IPS-NIHi7 (cell line): Measurements from ENCODE around the gene KAT6B.

Experiments used
- DNase-seq: peaks from one replicate; pipeline ENCODE4 v3.0.0; 2012; ENCODE audit warnings: mixed read lengths; ENCODE audit errors: extremely low spot score

The KAT6B gene

DNA sequence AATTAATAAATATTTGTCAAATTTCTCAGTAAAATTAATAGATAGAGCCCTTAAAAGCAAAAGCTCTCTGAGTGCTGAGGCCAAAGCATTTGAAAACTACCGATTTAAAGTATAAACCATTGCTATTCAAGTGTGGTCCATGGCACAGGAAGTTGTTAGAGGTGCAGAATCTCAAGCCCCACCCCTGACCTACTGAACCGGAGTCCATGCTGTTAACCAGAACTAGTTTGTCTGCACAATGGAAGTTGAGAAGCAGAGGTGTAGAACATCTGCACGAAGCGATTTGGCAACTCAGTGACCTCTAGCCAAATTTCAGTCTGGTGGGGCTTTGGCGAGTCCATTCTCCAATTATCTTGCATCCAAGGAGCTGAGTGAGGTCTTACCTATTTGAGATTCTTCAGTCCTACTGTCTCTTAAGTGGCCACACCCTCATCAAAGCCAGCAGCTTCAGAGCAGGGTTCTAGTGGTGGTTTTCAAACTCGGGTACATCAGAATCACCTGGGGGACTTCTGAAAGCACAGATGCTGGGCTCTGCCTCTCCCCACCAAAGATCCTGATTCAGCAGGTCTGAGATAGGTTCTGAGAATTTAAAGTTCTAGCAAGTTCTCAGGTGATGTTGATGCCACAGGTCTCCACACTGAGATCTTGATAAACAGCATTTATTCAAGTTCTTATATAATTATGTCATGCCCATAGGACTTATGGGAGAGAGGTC is 188.3 kb downstream of the KAT6B start:
- no peak for DNase-seq

DNA sequence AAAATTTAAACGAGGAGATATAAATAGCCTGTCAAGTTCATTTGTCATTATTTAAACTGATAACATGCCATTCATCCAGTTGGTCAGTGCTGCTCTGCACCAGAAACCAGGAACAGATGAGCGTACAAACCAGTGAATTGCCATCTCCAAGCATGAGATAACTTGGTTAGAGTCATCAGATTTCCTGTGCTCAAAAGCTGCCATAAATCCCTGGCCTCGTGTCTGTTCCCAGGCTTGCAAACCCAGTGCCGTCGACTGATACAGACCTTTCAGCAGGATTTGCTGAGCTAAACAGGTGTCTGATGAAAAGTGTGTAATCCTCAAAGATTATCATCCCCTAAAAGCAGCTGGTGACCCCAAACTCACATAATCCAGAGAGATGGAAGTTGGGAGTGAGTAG is 189.0 kb downstream of the KAT6B start:
- no peak for DNase-seq

DNA sequence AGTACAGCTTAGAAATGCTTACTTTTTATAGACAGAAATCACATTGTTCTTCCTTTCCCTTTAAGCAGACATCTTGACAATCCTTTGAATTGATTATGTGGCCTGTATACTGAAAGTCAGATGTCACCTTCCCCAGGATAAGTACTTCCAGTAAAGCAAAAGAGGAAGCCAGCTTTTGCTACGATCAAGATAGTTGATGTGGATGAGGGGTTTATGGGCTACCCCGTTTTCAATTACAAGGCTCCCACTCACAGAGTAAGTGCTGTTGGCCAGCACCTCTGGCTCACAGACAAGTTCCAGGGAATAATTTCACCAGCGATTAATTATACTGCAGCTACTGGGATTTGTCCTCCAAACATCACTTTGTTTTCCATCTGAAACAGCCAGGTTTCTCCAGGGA is 189.9 kb downstream of the KAT6B start:
- no peak for DNase-seq

DNA sequence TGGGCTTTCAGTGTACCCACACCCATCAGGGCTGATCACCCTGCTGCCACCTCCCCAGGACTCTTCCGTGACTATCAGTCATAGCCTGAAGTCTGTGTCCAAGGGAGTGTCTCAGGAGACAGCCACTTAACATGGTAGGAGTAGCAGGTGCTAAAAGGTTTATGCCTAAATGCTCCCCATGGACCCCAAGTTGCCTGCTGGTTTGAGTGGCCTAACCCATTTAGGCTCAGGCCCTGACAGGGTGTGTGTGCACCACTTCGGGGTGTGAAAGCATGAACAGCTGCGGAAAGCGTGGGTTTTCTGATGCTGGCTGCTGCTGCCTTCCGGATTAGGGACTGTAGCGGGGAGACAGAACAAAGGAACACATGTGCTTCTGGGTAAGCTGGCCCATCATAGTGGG is 191.9 kb downstream of the KAT6B start:
- no peak for DNase-seq

DNA sequence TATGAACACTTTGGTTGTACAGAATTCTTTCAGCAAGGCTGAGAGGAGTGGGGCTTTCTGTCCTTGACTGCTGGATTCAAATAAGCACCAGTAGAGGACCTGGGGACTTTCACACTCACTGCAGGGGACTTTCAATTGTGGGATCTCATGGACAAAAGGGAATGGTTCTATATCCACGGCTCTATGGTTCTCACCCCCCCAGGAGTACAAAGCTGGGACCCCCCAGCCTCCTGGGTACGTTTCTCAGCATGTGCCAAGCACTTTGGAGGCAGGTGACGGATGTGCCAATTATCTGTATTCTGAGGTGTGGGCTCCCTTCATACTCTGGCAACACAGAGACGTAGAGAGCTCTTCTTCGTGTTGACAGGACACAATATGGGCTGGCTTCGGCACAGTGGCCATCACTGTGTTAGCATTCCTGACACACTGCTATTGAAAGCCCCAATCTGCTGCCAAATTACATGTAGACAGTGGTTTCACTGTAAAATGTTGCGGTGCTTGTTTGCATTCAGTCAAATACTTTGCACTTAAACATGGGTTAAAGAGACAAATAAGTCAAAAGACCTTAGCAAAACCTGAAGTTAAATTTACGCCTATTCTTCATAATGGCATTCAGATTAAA is 192.4 kb downstream of the KAT6B start:
- DNase-seq = no peak

DNA sequence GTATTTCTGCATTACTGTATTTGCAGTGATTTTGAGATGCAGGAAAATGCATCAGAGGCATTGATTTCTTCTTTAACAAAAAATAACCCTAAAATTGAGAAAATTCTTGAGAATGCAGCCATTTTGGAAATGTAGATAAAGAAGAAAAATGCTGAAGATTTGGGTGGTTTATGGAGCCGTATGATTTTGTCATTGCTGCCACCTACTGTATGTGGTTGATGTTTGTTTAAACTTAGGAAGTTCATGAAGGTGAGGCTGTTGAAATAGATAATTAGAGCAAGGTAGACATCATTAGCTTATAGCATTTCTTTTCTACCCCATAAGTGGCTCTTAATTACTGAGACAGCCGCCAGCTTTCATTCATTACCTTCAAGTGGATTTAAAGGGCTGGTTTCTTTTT is 193.0 kb downstream of the KAT6B start:
- DNase-seq = no peak

DNA sequence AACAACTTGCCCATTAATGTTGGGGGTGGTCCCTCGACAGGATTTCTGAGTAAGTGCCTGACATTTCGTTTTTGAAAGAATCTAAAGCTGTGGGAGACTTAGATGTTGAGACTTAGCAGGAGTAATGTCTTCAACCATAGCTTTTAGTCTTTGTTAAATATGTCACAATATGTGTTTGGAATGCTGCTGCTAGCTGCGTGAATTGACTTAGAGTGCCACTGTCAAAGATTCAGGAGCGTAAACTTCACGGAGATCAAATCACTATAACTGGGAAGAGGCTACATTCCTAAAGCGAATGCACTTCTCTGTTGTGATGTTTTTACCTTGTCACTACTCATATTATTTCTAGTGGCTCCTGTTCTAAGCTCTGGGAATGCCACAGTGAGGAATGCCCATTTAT is 193.8 kb downstream of the KAT6B start:
- DNase-seq = no peak

DNA sequence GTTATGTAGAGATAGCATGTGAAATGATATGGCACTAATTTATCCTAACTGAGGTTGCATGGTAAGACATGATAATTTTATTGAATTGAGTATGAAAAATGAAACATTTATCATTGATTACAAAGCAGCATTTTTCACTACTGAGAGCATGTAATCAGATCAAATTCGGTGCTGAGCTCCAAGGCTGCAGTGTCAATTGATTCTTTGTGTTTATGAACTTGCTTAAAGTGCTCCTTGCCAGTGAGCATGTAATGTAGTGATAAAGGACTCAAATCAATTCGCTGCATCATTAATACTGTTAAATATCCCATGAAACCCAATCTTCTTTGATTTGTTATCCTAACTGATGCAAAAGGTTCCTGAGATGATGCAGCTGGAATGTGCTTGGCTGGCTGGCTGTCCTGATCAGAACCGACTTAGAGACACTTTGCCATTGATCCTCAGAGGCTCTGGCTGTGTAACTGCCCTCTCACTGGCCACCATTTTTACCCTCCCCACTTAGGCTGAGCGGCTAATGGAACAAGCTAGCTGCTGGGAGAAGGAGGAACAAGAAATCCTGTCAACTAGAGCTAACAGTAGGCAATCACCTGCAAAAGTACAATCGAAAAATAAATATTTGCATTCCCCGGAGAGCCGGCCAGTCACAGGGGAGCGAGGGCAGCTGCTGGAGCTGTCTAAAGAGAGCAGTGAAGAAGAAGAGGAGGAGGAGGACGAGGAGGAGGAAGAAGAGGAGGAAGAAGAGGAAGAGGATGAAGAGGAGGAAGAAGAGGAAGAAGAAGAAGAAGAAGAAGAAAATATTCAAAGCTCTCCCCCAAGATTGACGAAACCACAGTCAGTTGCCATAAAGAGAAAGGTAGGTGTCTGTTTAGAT is 195.2 kb downstream of the KAT6B start:
- no peak for DNase-seq

DNA sequence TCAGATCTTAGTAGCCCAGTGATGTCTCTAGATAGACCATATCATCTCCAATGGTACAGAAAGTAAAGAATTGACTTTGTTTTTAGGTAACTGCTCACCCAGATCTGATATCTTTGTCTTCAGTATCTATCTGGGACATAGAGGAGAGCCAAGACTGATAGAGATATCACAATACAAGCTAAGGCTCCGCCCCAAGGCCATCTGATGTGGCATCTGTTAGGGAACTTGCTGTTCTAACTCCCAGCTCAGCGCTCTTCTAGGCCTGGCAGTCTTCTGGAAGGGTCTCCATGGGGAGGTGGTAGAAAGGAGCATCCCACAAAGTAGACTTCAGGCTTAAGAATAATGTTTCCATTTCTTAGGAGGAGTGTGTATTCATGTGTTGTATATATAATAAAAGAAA is 196.7 kb downstream of the KAT6B start:
- DNase-seq = no peak

DNA sequence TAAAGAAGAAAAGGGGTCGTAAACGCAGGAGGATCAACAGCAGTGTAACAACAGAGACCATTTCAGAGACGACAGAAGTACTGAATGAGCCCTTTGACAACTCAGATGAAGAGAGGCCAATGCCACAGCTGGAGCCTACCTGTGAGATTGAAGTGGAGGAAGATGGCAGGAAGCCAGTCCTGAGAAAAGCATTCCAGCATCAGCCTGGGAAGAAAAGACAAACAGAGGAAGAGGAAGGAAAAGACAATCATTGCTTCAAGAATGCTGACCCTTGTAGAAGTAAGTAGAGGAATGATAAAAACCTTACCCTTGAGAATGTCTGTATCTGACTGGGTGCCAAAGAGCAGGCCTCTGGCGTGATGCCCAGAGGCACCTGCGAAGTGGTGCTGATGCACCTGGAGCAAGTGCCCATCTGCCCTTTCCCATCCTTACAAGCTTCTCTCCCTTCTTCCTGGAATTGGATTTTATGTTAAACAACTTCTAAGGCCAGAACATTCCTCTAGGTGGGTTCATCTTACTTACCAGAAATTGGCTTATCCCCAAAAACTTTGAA is 198.6 kb downstream of the KAT6B start:
- DNase-seq = no peak

DNA sequence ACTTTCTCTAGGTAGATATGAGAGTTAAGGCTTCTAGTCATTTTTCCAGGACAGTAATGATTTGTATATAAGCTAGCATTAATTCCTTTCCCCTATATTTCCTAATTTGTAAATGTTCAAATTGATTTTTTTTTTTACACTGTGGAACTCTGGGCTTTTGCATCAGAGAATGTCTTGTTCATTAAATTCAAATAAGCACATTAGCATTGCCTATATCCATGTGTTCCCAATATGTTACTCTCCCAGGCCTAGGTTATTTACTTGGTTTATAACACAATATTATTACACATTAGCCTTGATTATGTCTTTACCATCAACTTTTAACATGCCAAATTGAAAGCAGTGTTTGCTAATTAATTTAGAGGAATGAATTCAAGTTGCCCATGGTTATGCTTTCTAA is 201.6 kb downstream of the KAT6B start:
- DNase-seq = no peak

DNA sequence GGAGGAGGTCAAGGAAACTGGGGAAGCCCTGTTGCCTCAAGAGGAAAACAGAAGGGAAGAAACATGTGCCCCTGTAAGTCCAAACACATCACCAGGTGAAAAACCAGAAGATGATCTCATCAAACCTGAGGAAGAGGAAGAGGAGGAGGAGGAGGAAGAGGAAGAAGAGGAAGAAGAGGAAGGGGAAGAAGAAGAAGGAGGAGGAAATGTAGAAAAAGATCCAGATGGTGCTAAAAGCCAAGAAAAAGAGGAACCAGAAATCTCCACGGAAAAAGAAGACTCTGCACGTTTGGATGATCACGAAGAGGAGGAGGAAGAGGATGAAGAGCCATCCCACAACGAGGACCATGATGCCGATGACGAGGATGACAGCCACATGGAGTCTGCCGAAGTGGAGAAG is 202.3 kb downstream of the KAT6B start:
- no peak for DNase-seq

DNA sequence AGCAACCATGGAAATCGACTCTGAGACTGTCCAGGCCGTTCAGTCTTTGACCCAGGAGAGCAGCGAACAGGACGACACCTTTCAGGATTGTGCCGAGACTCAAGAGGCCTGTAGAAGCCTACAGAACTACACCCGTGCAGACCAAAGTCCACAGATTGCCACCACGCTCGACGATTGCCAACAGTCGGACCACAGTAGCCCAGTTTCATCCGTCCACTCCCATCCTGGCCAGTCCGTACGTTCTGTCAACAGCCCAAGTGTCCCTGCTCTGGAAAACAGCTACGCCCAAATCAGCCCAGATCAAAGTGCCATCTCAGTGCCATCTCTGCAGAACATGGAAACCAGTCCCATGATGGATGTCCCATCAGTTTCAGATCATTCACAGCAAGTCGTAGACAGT is 203.0 kb downstream of the KAT6B start:
- DNase-seq = no peak

DNA sequence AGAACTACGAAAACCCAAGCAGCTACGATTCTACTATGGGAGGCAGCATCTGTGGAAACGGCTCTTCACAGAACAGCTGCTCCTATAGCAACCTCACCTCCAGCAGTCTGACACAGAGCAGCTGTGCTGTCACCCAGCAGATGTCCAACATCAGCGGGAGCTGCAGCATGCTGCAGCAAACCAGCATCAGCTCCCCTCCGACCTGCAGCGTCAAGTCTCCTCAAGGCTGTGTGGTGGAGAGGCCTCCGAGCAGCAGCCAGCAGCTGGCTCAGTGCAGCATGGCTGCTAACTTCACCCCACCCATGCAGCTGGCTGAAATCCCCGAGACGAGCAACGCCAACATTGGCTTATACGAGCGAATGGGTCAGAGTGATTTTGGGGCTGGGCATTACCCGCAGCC is 203.5 kb downstream of the KAT6B start:
- no peak for DNase-seq

DNA sequence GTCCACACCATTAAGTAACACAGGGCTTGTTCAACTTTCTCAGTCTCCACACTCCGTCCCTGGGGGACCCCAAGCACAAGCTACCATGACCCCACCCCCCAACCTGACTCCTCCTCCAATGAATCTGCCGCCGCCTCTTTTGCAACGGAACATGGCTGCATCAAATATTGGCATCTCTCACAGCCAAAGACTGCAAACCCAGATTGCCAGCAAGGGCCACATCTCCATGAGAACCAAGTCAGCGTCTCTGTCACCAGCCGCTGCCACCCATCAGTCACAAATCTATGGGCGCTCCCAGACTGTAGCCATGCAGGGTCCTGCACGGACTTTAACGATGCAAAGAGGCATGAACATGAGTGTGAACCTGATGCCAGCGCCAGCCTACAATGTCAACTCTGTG is 204.0 kb downstream of the KAT6B start:
- no peak for DNase-seq

DNA sequence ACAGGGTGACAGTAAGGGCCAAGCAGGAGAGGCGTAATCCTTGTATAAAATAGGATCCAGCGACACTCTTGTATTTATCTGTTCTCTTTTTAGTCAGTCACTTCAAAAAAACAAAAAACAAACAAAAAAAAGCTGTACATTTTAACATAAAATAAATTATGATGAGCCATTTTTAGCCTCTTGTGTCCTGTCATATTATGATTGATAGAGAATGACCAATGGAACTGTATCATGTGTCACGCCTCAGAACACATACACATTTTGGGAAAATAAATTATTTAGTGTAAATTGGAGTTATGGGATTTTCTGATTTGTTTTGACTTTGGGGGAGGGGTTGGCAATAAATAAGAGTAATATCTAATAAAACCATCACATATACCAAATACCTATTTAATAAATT is 205.7 kb downstream of the KAT6B start:
- no peak for DNase-seq

DNA sequence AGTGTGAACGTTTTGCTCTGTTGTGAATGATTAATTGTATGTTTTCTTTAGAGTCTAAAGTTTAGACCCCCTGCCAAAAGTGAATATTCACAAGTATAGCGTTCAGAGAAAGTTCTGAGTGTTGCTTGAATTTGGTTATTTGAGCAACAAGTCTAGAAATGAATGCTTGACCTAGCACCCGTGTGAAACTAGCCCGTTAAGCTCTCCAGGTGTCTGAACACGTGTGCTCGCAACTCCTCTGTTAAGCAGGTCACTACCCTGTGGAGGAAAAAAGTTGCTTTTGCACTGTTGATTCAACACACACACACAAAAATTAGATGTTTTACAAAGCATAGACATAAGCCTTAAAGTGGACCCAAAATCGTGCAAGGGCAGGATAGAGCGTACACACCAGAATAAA is 206.4 kb downstream of the KAT6B start:
- DNase-seq = no peak

DNA sequence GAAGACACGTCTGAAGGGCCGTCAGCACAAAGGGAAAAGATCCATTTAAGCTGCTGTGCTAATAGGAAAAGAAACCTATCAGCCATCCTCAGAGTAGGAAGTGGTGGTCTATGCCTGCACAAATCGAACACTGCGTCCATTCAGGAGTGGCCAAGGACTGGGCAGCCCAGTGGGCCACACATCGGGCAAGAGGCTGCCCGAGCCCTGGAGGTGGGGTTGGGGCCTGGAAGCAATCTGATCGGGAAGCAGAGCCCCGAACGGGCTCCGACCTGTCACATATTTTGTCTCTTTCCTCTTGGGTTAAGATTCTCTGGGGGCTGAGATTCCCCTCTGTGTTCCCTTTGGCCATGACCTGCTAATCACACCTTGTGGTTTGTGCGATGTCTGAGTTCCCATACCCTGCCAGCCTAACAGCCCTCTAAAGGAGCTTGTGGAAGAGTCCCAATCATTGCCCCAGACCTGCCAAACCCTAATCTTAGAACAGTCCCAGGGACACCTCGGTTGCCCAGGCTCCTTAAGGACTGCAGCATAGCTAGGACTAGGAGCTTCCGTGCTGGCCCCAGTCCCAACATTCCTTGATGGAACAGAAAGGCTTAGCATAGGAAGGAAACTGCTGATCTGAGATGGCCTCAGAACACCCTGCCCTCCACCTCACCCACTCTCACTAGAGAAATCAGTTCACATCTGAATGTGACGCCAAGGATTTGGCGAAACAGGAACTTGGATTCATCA is 207.2 kb downstream of the KAT6B start:
- no peak for DNase-seq

DNA sequence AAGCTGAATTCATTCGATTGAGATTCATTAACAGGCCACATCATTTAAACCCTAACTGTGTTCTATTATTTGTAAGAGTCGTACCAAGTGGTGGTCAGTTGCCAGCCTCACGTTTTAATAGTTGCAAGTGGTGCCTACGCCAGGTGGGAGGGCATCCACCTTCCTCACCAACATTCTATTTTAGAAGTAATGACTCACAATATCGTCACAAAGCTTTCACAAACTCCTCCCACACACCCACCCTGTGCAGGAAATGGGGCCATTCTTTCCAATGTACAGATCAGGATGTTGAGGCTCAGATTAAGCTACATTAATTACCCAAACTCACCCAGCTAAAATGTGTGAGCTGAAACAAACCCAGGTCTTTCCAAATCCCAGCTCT is 207.7 kb downstream of the KAT6B start:
- DNase-seq = no peak

DNA sequence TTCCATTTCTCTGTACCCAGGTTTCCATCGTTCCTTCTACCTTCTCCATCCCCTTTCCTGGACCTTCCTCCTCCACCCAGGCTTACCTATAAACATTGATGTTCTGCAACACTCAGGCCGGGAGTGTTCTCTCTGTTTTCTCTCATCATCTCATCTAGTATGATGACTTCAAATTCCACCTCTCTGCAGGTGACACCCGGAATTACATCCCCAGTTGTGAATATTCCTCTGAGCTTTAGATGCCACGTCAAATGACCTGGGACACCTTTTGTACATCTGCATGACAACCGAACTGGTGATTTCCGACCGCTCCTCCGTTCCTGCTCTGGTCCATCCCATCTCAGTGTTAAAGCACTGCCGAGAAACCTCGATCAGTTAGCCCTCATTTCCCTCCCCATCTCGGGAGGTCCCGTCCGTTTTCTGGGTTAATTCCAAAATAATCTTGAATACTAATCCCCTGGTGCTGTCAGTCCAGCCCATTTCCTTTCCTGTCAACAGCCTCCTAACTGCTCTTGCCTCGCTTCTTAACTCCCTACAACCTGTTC is 208.4 kb downstream of the KAT6B start:
- DNase-seq = no peak

DNA sequence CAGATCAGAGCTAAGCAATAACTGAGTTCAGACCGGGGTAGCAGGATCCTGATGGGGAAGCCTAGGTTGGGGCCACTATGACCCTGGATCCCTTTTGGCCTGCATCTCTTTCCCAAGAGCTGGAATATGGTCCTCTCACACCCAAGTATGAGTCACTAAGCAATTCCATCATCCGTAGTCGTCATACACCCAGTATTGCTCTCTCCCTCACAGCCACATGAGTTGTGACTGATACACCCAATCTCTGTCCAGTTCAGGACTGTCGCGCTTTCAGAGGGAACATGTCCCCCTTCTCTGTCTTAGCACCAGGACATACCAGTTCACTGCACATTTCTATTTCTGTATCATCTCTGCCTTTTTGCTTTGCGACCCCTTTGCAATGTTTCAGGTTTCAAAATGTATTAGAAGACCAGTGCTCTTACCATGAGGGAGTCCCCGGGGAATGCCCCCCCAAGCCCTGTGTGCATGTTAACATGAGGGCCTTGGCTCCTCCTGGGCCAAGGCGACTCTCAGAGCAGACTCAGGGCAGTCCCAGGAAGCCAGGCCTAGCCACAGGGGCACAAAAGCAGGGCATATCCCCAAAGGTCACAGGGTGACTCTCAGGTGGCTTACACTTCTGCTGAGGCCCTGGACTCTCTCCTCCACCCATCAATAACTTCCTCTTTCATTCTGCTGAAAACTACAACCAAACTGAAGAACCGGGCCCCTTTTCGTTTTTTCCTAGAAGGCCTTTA is 209.7 kb downstream of the KAT6B start:
- no peak for DNase-seq
